ENCODE data around the gene SNAPC4.
"Not testable (repeated sequence)": the region's sequence is repeated elsewhere in the genome, so short reads cannot be mapped to it uniquely, and the experiment has no call there.

Gene SNAPC4

GRCh38 chr9:136355616-136356557 is 44.1 kb downstream of the SNAPC4 start:
- H3K4me3 ChIP-seq (ENCODE audit: low read depth in 1 of 2, low read length in 2 of 2): no peak overlapping the region
- no peaks in the 10 kb centered on the region for H3K9me3 ChIP-seq (ENCODE audit: low read length)
- no peak overlapping the region for H3K9ac ChIP-seq (ENCODE audit: low read length)
- H3K36me3 ChIP-seq (ENCODE audit: insufficient read depth, low read length): no peaks in the 10 kb centered on the region
- H3K4me1 ChIP-seq (ENCODE audit: insufficient read depth, low read length): peaks cover 14% of the 10 kb centered on the region
- H3K27me3 ChIP-seq (ENCODE audit: control insufficient read depth in 1 of 2, insufficient read depth in 2 of 2, low read length in 2 of 2): no peaks in the 10 kb centered on the region
- H3K27ac ChIP-seq (ENCODE audit: low read depth, low read length): no peak overlapping the region

GRCh38 chr9:136354592-136355085 is 45.3 kb downstream of the SNAPC4 start:
- H3K9ac ChIP-seq (ENCODE audit: low read length): no peak overlapping the region
- H3K4me1 ChIP-seq (ENCODE audit: insufficient read depth, low read length): peaks cover 11% of the 10 kb centered on the region

GRCh38 chr9:136353757-136354488 is 46.0 kb downstream of the SNAPC4 start:
- no peaks in the 10 kb centered on the region for H3K27me3 ChIP-seq (ENCODE audit: control insufficient read depth in 1 of 2, insufficient read depth in 2 of 2, low read length in 2 of 2)
- no peaks in the 10 kb centered on the region for H3K36me3 ChIP-seq (ENCODE audit: insufficient read depth, low read length)
- H3K4me3 ChIP-seq (ENCODE audit: low read depth in 1 of 2, low read length in 2 of 2): no peak overlapping the region
- H3K4me1 ChIP-seq (ENCODE audit: insufficient read depth, low read length): peaks cover 11% of the 10 kb centered on the region
- no peaks in the 10 kb centered on the region for H3K9me3 ChIP-seq (ENCODE audit: low read length)
- H3K27ac ChIP-seq (ENCODE audit: low read depth, low read length): no peak overlapping the region
- no peak overlapping the region for H3K9ac ChIP-seq (ENCODE audit: low read length)

More at GRCh38 chr9:136354592-136355085, 45.3 kb downstream of the SNAPC4 start:
- no peaks in the 10 kb centered on the region for H3K9me3 ChIP-seq (ENCODE audit: low read length)
- peak overlapping the region; percentile 8 for H3K27ac ChIP-seq (ENCODE audit: low read depth, low read length)
- H3K36me3 ChIP-seq (ENCODE audit: insufficient read depth, low read length): no peaks in the 10 kb centered on the region
- H3K4me3 ChIP-seq (ENCODE audit: low read depth in 1 of 2, low read length in 2 of 2): no peak overlapping the region
- H3K27me3 ChIP-seq (ENCODE audit: control insufficient read depth in 1 of 2, insufficient read depth in 2 of 2, low read length in 2 of 2): no peaks in the 10 kb centered on the region

- no peak overlapping the region for H3K4me3 ChIP-seq (ENCODE audit: low read depth in 1 of 2, low read length in 2 of 2)
- no peaks in the 10 kb centered on the region for H3K27me3 ChIP-seq (ENCODE audit: control insufficient read depth in 1 of 2, insufficient read depth in 2 of 2, low read length in 2 of 2)
- H3K36me3 ChIP-seq (ENCODE audit: insufficient read depth, low read length): no peaks in the 10 kb centered on the region
- no peaks in the 10 kb centered on the region for H3K9me3 ChIP-seq (ENCODE audit: low read length)
- peak overlapping the region; percentile 13 for H3K27ac ChIP-seq (ENCODE audit: low read depth, low read length)
- H3K4me1 ChIP-seq (ENCODE audit: insufficient read depth, low read length): peaks cover 11% of the 10 kb centered on the region
- H3K9ac ChIP-seq (ENCODE audit: low read length): no peak overlapping the region
These were observed 46.9 kb downstream of the SNAPC4 start for GRCh38 chr9:136353088-136353487.

GRCh38 chr9:136352682-136353081 is 47.3 kb downstream of the SNAPC4 start:
- peaks cover 11% of the 10 kb centered on the region for H3K4me1 ChIP-seq (ENCODE audit: insufficient read depth, low read length)
- H3K9ac ChIP-seq (ENCODE audit: low read length): no peak overlapping the region
- H3K27ac ChIP-seq (ENCODE audit: low read depth, low read length): peak overlapping the region; percentile 13
- no peaks in the 10 kb centered on the region for H3K27me3 ChIP-seq (ENCODE audit: control insufficient read depth in 1 of 2, insufficient read depth in 2 of 2, low read length in 2 of 2)
- no peak overlapping the region for H3K4me3 ChIP-seq (ENCODE audit: low read depth in 1 of 2, low read length in 2 of 2)
- H3K36me3 ChIP-seq (ENCODE audit: insufficient read depth, low read length): no peaks in the 10 kb centered on the region
- no peaks in the 10 kb centered on the region for H3K9me3 ChIP-seq (ENCODE audit: low read length)

GRCh38 chr9:136351868-136352267 is 48.1 kb downstream of the SNAPC4 start:
- H3K9me3 ChIP-seq (ENCODE audit: low read length); H3K9ac ChIP-seq (ENCODE audit: low read length); H3K27ac ChIP-seq (ENCODE audit: low read depth, low read length); H3K4me3 ChIP-seq (ENCODE audit: low read depth in 1 of 2, low read length in 2 of 2); H3K27me3 ChIP-seq (ENCODE audit: control insufficient read depth in 1 of 2, insufficient read depth in 2 of 2, low read length in 2 of 2); H3K36me3 ChIP-seq (ENCODE audit: insufficient read depth, low read length): not testable (repeated sequence)
- H3K4me1 ChIP-seq (ENCODE audit: insufficient read depth, low read length): peaks cover 11% of the 10 kb centered on the region

- Histone ChIP-seq H3K36me3 (ENCODE audit: insufficient read depth, low read length) (no peaks in the 10 kb centered on the region), H3K4me1 (ENCODE audit: insufficient read depth, low read length) (peaks cover 11% of the 10 kb centered on the region), H3K9ac (ENCODE audit: low read length) (no peak overlapping the region), H3K27me3 (ENCODE audit: control insufficient read depth in 1 of 2, insufficient read depth in 2 of 2, low read length in 2 of 2) (no peaks in the 10 kb centered on the region), H3K27ac (ENCODE audit: low read depth, low read length) (no peak overlapping the region), H3K4me3 (ENCODE audit: low read depth in 1 of 2, low read length in 2 of 2) (no peak overlapping the region), H3K9me3 (ENCODE audit: low read length) (no peaks in the 10 kb centered on the region)
These were observed 48.6 kb downstream of the SNAPC4 start for GRCh38 chr9:136351252-136351800.
